Activated naive CD4-positive, alpha-beta T cell treated with anti-CD3 and anti-CD28 coated beads, Interleukin-2, amount 10 ng/mL, durations not matched to agents 5 hours and 36 hours (primary cell): ENCODE measurements around the gene ACAT1. TPM values are rescaled to one million over a fixed set of nuclear protein-coding genes. Genes with fewer than 3 reads are reported as not detected.

Experiments used
- total RNA-seq, 2 experiments: library from RNA; stranded (reverse); gene quantifications; one replicate each; pipeline ENCODE4 v1.2.3, GENCODE V29; 2021

Gene ACAT1
- 10 to 100 TPM; 34.3 to 34.4 TPM for total RNA-seq

GRCh38 chr11:108121274-108122155 is at the start of gene ACAT1:
Gene ACAT1, plus strand, starts transcription at chr11:108121567. Its CDS starts 40 bp downstream, at chr11:108121607.

Other genes starting within 250 kb of the ACAT1 start
- not detected for gene RAB39A, start 193.1 kb upstream of the ACAT1 start, total RNA-seq
- gene CUL5, start 112.7 kb upstream of the ACAT1 start, total RNA-seq, result 10 to 100 TPM; 29.5 to 30.8 TPM
- 10 to 100 TPM; 48.0 to 49.8 TPM for gene NPAT, start 101.1 kb downstream of the ACAT1 start, total RNA-seq
- 100 to 1,000 TPM; 260 to 285 TPM for gene ATM, start 101.5 kb downstream of the ACAT1 start, total RNA-seq